GM12878 (cell line): ENCODE results near the gene CSF1R. TPM values are rescaled to one million over a fixed set of nuclear protein-coding genes. Genes with fewer than 3 reads are reported as not detected.

Experiments used
- ATAC-seq: fragments of 200-7000 bp; cut with Tn5 transposase; 3 replicates; pipeline ENCODE4 v1.9.1; 2020; ENCODE audit warnings: mild to moderate bottlenecking, moderate library complexity
- BruUV-seq: library from RNA; stranded (reverse); fragments of 400-500 nt; replicated peaks from 2 replicates; lab custom pipeline; 2021; lab: Mats Ljungman, UMichigan
- CTCF ChIA-PET: fragments of 300-600 bp; sonication (Branson Sonifier 250); formaldehyde crosslinking; extraction: SDS; loops from one replicate; lab custom pipeline; 2021; ENCODE audit warnings: inconsistent platforms; lab: Yijun Ruan, JAX
- POLR2A ChIA-PET: fragments of 350-600 bp; formaldehyde crosslinking; extraction: SDS; loops from one replicate; lab custom pipeline; 2021; ENCODE audit warnings: inconsistent platforms; lab: Charles Lee
- RAD21 ChIA-PET: fragments of 300-600 bp; sonication (Branson Sonifier 250); formaldehyde crosslinking; loops from one replicate; lab custom pipeline; 2023; ENCODE audit warnings: antibody characterized with exemption; ENCODE audit not compliant: unreplicated experiment; lab: Charles Lee
- SMC1A ChIA-PET: fragments of 300-600 bp; sonication (Branson Sonifier 250); formaldehyde crosslinking; loops from one replicate; lab custom pipeline; 2023; ENCODE audit not compliant: unreplicated experiment, uncharacterized antibody; lab: Charles Lee
- DNase-seq: peaks from one replicate; pipeline ENCODE4 v3.0.0-alpha.2; 2011; ENCODE audit warnings: low read depth, low spot score
- FAIRE-seq: peaks from 3 replicates; lab custom pipeline; 2011; peaks lifted over from hg19 to GRCh38; lab: Jason Lieb, UNC
- H2AFZ ChIP-seq: 2 replicates; pipeline ENCODE4 v1.6.0; 2011; ENCODE audit warnings: low read depth, low read length, control low read depth; ENCODE audit not compliant: control insufficient read depth
- H3K27ac ChIP-seq: 2 replicates; pipeline ENCODE4 v1.5.1; 2011; ENCODE audit warnings: control low read depth; ENCODE audit not compliant: control insufficient read depth, insufficient read depth
- H3K27me3 ChIP-seq, 2 experiments: replicated peaks in 1 of 2; 2 replicates each; pipeline versions ENCODE4 v1.6.0 to v1.6.1; 2011; ENCODE audit warnings: low read length in 1 of 2; ENCODE audit not compliant: control insufficient read depth in 2 of 2, insufficient read depth in 2 of 2
- H3K36me3 ChIP-seq, 2 experiments: 2 replicates each; pipeline ENCODE4 v1.5.1; 2011; ENCODE audit warnings: low read length in 1 of 2; ENCODE audit not compliant: control insufficient read depth in 2 of 2, insufficient read depth in 2 of 2
- H3K4me1 ChIP-seq: 2 replicates; pipeline ENCODE4 v1.6.1; 2011; ENCODE audit warnings: mild to moderate bottlenecking, low read length, moderate library complexity, mixed read lengths; ENCODE audit not compliant: control insufficient read depth, insufficient read depth
- H3K4me2 ChIP-seq: 2 replicates; pipeline ENCODE4 v1.6.0; 2011; ENCODE audit warnings: control low read depth; ENCODE audit not compliant: control insufficient read depth, insufficient read depth
- H3K4me3 ChIP-seq: fragments of 200-600 bp; sonication (generic); 2 replicates; pipeline ENCODE4 v1.5.1; 2016
- H3K79me2 ChIP-seq: 2 replicates; pipeline ENCODE4 v1.6.0; 2011; ENCODE audit warnings: low read length; ENCODE audit not compliant: control insufficient read depth, insufficient read depth
- H3K9ac ChIP-seq: 2 replicates; pipeline ENCODE4 v1.8.0; 2011; ENCODE audit warnings: low read length, control low read depth, mixed read lengths; ENCODE audit not compliant: control insufficient read depth, insufficient read depth
- H3K9me3 ChIP-seq: replicated peaks from 3 replicates; pipeline ENCODE4 v1.5.1; 2011; ENCODE audit warnings: mild to moderate bottlenecking, low read length; ENCODE audit not compliant: control insufficient read depth, insufficient read depth
- H4K20me1 ChIP-seq: 2 replicates; pipeline ENCODE4 v1.6.0; 2011; ENCODE audit not compliant: control insufficient read depth, insufficient read depth
- RFX5 ChIP-seq: IDR thresholded peaks from 2 replicates; pipeline ENCODE4 v1.6.1; 2011; ENCODE audit warnings: low read depth, low read length, improper control_type of control experiment
- ZNF207 ChIP-seq: fragments of 450-650 bp; IDR thresholded peaks from 2 replicates; pipeline ENCODE4 v1.6.1; 2014; ENCODE audit warnings: antibody characterized with exemption, mild to moderate bottlenecking, borderline replicate concordance
- WGBS: methylation state at CpG from one replicate; pipeline ENCODE4 v1.1.6; 2016; ENCODE audit warnings: low lambda C conversion rate; ENCODE audit not compliant: insufficient replicate concordance, insufficient coverage; ENCODE audit errors: missing lambda C conversion rate; 5-methylcytosine and 5-hydroxymethylcytosine counted together
- in situ Hi-C: fragments of 300-500 bp; cut with MboI; formaldehyde crosslinking; loops from 9 replicates; pipeline ENCODE4 v1.14.3; 2018; ENCODE audit warnings: mixed read lengths
- intact Hi-C: fragments of 100-400 bp; cut with micrococcal nuclease; formaldehyde crosslinking; loops from one replicate; pipeline ENCODE4 v1.14.2; 2022; ENCODE audit not compliant: unreplicated experiment
- polyA plus RNA-seq, 11 experiments: library from polyadenylated mRNA; depleted of rRNA in 4 of 11; unstranded in 6 of 11; stranded (reverse) in 5 of 11; fragments of >200 nt; fragmentation: Nextera tagmentation in 4 of 11; fragmentation: Illumina TruSeq in 1 of 11; extraction: Ambion mirVana in 4 of 11; extraction: Trizol in 1 of 11; gene quantifications; 1 replicate in 1 of 11; 2 replicates in 10 of 11; pipeline versions ENCODE4 v1.2.1 to v1.2.3, GENCODE V29; 2011 to 2016; ENCODE audit warnings: inconsistent platforms in 2 of 11, missing spikeins in 2 of 11, low read depth in 1 of 11
- total RNA-seq, 4 experiments: library from RNA; depleted of rRNA in 3 of 4; stranded (reverse); fragments of >200 nt in 3 of 4; fragmentation: Illumina TruSeq in 1 of 4; extraction: Trizol in 1 of 4; gene quantifications; 2 replicates each; pipeline versions ENCODE4 v1.2.1 to v1.2.3, GENCODE V29; 2013 to 2021
- TF ChIP-seq, protein P1 (sequence below): fragments of 450-650 bp; formaldehyde crosslinking; IDR thresholded peaks from 2 replicates; pipeline ENCODE4 v1.4.0; 2020; ENCODE audit warnings: mild to moderate bottlenecking, moderate library complexity

Gene CSF1R
- total and polyA plus RNA-seq, 10 of the 15 experiments (the other 5 are each of a cell fraction or from before 2014, with no cell fraction given) = 0.35 to 3.6 (median 1.2) TPM

DNA sequence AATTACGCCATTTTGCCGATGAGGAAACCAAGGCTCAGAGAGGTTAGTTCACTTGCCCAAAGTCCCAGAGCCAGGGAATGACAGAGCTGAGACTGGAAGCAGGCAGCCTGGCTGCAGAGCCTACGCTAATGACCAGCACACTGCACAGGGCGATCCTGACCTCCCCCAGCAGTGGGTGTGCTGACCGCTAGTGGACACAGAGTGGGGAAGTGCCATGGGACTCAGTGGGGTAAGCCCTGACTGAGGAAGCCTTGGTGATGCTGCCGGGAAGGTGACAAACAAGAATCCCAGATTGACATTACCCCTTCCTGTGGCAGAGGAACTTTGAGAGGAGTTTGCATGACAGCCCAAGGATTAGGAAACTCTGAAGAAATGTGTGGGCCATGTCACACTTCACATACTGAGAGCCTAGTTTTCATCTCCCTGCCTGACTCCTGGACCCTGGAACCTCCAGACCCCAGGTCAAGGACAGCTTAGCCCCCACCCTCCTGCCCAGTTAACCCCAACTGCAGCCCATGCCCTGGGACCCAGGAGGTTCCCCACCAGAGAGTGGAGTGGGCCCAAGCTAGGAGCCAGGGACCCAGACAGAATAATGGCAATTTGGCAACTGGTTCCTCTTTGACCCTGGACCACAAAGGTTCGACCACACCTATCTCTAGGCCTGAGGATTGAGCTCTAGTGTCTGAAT lies 19.7 kb upstream of the CSF1R start:
- ChIA-PET RAD21 (no interaction called here), CTCF (interaction anchor here (1.1 to 1.4 kb wide), 3 partner anchors 16 to 85 kb away, joined by 3 to 4 read pairs (median 3); no protein-coding TSS in a partner anchor), POLR2A (no interaction called here), SMC1A (no interaction called here)
- Histone ChIP-seq H3K4me3 (no peak overlapping the region), H3K9ac (no peak overlapping the region), H3K27ac (no peak overlapping the region), H3K4me2 (no peak overlapping the region), H2AFZ (no peak overlapping the region), H3K9me3 (no peaks in the 10 kb centered on the region), H3K79me2 (no peaks in the 10 kb centered on the region), H3K4me1 (peaks cover 14% of the 10 kb centered on the region), H3K27me3 (no peaks in the 10 kb centered on the region), H4K20me1 (no peaks in the 10 kb centered on the region), H3K36me3 (no peaks in the 10 kb centered on the region)
- DNase-seq (no peak), FAIRE-seq (no peak), ATAC-seq (no peak)
- in situ Hi-C loops (no loop called here), intact Hi-C loops (loop anchor here (5.0 kb wide), 1 partner anchor 59 kb away; no protein-coding TSS in a partner anchor)
- 64% methylated on average over 7 of the region's 7 CpGs for WGBS
- no peak for TF ChIP-seq ZNF207
- no TSS peak for BruUV-seq

DNA sequence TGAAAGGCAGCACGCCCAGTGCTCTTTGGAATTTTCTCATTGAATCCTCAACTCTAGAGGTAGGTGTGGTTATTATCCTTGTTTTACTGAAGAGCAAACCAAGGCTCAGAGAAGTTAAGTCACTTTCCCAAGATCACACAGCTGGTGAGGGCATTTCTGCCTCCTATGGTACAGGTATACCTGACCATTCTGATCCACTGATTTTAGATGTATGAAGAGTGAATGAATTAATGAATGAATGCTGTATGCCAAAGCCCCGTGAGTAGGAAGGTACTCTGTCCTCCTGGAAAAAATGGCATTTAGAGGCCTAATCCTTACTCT lies 18.2 kb upstream of the CSF1R start:
- no peaks in the 10 kb centered on the region for H4K20me1 ChIP-seq
- no peak for FAIRE-seq
- no peaks in the 10 kb centered on the region for H3K9me3 ChIP-seq
- H3K36me3 ChIP-seq = no peaks in the 10 kb centered on the region
- ChIA-PET SMC1A (no interaction called here), POLR2A (no interaction called here), CTCF (interaction anchor here (1.7 kb wide), 1 partner anchor 18 kb away, joined by 5 read pairs; no protein-coding TSS in a partner anchor), RAD21 (no interaction called here)
- no peak overlapping the region for H3K4me2 ChIP-seq
- TF ChIP-seq, protein P1, sequence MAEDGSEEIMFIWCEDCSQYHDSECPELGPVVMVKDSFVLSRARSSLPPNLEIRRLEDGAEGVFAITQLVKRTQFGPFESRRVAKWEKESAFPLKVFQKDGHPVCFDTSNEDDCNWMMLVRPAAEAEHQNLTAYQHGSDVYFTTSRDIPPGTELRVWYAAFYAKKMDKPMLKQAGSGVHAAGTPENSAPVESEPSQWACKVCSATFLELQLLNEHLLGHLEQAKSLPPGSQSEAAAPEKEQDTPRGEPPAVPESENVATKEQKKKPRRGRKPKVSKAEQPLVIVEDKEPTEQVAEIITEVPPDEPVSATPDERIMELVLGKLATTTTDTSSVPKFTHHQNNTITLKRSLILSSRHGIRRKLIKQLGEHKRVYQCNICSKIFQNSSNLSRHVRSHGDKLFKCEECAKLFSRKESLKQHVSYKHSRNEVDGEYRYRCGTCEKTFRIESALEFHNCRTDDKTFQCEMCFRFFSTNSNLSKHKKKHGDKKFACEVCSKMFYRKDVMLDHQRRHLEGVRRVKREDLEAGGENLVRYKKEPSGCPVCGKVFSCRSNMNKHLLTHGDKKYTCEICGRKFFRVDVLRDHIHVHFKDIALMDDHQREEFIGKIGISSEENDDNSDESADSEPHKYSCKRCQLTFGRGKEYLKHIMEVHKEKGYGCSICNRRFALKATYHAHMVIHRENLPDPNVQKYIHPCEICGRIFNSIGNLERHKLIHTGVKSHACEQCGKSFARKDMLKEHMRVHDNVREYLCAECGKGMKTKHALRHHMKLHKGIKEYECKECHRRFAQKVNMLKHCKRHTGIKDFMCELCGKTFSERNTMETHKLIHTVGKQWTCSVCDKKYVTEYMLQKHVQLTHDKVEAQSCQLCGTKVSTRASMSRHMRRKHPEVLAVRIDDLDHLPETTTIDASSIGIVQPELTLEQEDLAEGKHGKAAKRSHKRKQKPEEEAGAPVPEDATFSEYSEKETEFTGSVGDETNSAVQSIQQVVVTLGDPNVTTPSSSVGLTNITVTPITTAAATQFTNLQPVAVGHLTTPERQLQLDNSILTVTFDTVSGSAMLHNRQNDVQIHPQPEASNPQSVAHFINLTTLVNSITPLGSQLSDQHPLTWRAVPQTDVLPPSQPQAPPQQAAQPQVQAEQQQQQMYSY = no peak
- TF ChIP-seq RFX5 = no peak
- no peaks in the 10 kb centered on the region for H3K79me2 ChIP-seq
- H2AFZ ChIP-seq = no peak overlapping the region
- no peaks in the 10 kb centered on the region for H3K27me3 ChIP-seq
- H3K4me1 ChIP-seq = peaks cover 14% of the 10 kb centered on the region
- H3K4me3 ChIP-seq = no peak overlapping the region
- intact Hi-C loops = no loop called here
- in situ Hi-C loops = no loop called here
- no peak for DNase-seq
- H3K27ac ChIP-seq = no peak overlapping the region
- 37% methylated on average over 2 of the region's 2 CpGs for WGBS
- no TSS peak for BruUV-seq
- no peak overlapping the region for H3K9ac ChIP-seq
- ATAC-seq = no peak
